RWPE2 (cell line): Measurements from ENCODE around the gene KCNQ2.

ENCODE experiments used
- ATAC-seq: fragments of 200-7000 bp; cut with Tn5 transposase; 3 replicates; pipeline ENCODE4 v1.9.1; 2021; ENCODE audit warnings: low read depth
- DNase-seq: peaks from one replicate; pipeline ENCODE4 v3.0.0-alpha.2; 2020; ENCODE audit warnings: low spot score
- H3K27ac ChIP-seq: fragments of 450-650 bp; 2 replicates; pipeline ENCODE4 v1.5.1; 2017; ENCODE audit warnings: mild to moderate bottlenecking; ENCODE audit not compliant: poor library complexity, severe bottlenecking
- H3K27me3 ChIP-seq: fragments of 250-450 bp; sonication (Bioruptor Pico); 2 replicates; pipeline ENCODE4 v1.5.1; 2021; ENCODE audit warnings: mild to moderate bottlenecking, moderate library complexity; ENCODE audit not compliant: insufficient read depth, poor library complexity, severe bottlenecking
- H3K36me3 ChIP-seq: fragments of 250-450 bp; sonication (Bioruptor Pico); 2 replicates; pipeline ENCODE4 v1.5.1; 2020; ENCODE audit warnings: low read depth, mild to moderate bottlenecking, moderate library complexity
- H3K4me1 ChIP-seq: fragments of 250-450 bp; sonication (Bioruptor Pico); 2 replicates; pipeline ENCODE4 v1.5.1; 2021; ENCODE audit warnings: mild to moderate bottlenecking, moderate library complexity; ENCODE audit not compliant: insufficient read depth, poor library complexity, severe bottlenecking
- H3K4me3 ChIP-seq: fragments of 250-450 bp; sonication (Bioruptor Pico); 2 replicates; pipeline ENCODE4 v1.5.1; 2021; ENCODE audit warnings: mild to moderate bottlenecking, moderate library complexity; ENCODE audit not compliant: severe bottlenecking
- H3K9me3 ChIP-seq: fragments of 250-450 bp; sonication (Bioruptor Pico); 2 replicates; pipeline ENCODE4 v1.5.1; 2021; ENCODE audit warnings: mild to moderate bottlenecking, moderate library complexity; ENCODE audit not compliant: severe bottlenecking
- TF ChIP-seq, protein P1 (sequence below): fragments of 450-650 bp; IDR thresholded peaks from one replicate; pipeline ENCODE4 v1.5.1; 2017; ENCODE audit warnings: mild to moderate bottlenecking, moderate library complexity; ENCODE audit not compliant: poor library complexity, severe bottlenecking

KCNQ2 gene

DNA sequence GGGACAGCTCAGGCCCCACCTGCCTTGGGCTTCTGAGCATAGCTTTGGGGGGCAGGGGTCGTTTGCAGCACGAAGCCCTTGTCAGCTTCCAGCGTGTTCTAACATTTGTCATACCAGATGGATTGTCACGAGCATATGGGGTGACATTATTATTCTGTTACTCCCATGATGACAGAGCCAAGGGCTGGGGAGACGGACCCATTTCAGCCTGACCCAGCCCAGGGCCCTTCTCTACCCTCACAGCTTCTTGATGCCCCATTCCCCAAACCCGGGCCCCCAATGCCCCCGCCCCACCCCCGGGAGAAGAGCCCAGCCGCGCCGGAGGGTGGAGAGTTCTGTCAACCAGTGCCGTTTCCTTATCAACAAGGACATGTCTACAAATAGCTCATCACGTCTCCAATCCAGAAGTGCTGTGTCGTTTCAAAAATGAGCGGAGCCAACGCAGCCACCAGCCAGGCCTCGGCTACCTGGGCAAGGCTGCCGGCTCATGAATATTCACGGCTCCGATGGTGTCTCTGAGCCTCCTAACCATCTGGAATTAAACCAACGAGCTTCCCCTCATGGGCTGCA lies 101.8 kb downstream of the KCNQ2 start:
- H3K36me3 ChIP-seq: no peaks in the 10 kb centered on the region
- H3K27me3 ChIP-seq: peaks cover 59% of the 10 kb centered on the region
- no peaks in the 10 kb centered on the region for H3K4me1 ChIP-seq
- ATAC-seq: no peak
- TF ChIP-seq, protein P1, sequence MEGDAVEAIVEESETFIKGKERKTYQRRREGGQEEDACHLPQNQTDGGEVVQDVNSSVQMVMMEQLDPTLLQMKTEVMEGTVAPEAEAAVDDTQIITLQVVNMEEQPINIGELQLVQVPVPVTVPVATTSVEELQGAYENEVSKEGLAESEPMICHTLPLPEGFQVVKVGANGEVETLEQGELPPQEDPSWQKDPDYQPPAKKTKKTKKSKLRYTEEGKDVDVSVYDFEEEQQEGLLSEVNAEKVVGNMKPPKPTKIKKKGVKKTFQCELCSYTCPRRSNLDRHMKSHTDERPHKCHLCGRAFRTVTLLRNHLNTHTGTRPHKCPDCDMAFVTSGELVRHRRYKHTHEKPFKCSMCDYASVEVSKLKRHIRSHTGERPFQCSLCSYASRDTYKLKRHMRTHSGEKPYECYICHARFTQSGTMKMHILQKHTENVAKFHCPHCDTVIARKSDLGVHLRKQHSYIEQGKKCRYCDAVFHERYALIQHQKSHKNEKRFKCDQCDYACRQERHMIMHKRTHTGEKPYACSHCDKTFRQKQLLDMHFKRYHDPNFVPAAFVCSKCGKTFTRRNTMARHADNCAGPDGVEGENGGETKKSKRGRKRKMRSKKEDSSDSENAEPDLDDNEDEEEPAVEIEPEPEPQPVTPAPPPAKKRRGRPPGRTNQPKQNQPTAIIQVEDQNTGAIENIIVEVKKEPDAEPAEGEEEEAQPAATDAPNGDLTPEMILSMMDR: no peak
- no peak for DNase-seq
- no peak overlapping the region for H3K4me3 ChIP-seq
- no peak overlapping the region for H3K27ac ChIP-seq
- H3K9me3 ChIP-seq: no peaks in the 10 kb centered on the region

DNA sequence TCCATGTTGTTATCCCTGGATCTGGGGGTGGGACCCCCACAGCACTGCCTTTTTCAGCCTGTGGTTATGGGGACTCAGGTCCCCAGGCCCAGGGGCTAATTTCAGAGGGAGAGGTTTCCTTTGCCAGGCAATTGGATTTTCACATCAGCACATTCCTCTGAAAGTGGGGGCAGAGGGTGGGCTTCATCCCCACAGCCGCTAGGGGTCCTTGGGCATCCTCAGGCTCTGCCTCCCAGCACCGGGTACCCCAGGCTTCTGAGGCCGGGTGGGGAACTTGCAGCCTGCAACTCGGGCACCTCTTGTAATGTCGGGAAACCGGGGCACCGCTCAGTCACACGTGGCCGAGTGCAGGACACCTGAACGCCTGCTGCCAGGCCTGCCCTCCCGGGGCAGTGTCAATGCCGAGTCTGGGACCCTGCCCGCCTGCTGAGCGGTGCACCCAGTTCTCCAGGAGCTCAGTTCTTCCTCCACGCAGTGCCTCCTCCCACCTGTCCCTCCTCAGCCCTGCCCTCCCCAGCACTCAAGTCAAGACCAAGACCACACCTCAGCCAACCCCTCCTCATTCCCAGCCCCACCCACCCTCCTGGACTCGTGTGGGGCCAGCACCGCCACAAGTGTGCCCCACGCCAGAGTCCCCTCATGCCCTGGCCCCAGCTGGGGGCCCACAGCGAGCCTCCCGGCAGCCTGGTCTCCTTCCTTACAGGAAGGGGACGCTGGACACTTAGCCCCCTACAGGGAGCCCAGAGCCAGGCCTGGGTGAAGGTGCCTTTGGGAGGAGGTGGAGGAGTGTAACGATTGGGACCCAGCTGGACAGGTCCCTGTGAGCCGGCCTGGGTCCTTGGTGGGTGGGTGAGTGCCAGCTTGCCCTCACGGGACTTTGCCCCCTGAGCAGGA lies 102.5 kb downstream of the KCNQ2 start:
- TF ChIP-seq, protein P1: no peak
- Histone ChIP-seq H3K4me3 (no peak overlapping the region), H3K4me1 (no peaks in the 10 kb centered on the region), H3K27me3 (peaks cover 63% of the 10 kb centered on the region), H3K27ac (no peak overlapping the region), H3K9me3 (no peaks in the 10 kb centered on the region), H3K36me3 (no peaks in the 10 kb centered on the region)
- DNase-seq (no peak), ATAC-seq (no peak)

DNA sequence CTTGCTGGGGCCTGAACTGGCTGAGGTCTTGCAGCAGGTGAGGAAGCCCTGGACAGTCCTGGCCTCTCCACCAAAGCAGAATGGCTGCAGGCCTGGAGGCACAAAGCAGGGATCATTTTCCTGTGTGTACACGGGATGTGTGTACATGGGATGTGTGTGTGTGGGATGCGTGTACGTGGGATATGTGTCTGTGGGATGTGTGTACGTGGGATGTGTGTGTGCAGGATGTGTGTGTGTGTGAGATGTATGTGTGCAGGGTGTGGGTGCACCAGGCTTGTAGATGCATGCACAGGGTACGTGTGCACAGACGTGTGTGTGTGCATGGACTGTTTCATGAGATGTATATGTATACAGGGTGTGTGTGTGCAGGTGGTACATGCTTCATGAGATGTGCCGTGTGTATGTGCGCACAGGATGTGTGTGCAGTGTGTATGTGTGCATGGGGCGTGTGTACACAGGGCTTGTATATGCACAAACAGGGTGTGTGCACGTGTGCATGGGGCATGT lies 103.4 kb downstream of the KCNQ2 start:
- no peak for DNase-seq
- H3K9me3 ChIP-seq: no peaks in the 10 kb centered on the region

DNA sequence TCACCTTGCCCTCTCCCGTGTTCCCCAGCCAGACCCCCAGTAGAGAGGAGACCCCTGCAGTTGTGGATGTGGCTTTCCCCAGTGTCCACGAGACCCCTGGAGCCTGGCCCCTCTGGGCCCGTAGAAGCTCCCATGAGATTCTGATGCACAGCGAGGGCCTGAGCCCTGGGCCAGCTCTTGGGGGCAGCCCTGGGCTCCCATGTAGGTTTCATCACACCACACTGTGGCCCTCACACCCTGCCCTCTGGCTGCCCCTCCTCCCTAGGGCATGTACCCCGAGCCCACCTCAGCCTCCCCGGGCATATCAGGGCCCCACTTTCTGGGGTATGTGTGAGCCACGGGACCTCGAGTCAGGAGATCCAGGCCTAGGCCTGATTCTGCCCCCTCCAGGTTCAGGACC lies 104.3 kb downstream of the KCNQ2 start:
- H3K9me3 ChIP-seq: no peaks in the 10 kb centered on the region
- DNase-seq: no peak
- no peaks in the 10 kb centered on the region for H3K36me3 ChIP-seq
- H3K27ac ChIP-seq: no peak overlapping the region
- ATAC-seq: no peak
- TF ChIP-seq, protein P1: no peak
- no peaks in the 10 kb centered on the region for H3K4me1 ChIP-seq
- no peak overlapping the region for H3K4me3 ChIP-seq
- H3K27me3 ChIP-seq: peaks cover 58% of the 10 kb centered on the region

More for the DNA sequence above, 103.4 kb downstream of the KCNQ2 start:
- Histone ChIP-seq H3K4me3 (no peak overlapping the region), H3K36me3 (no peaks in the 10 kb centered on the region), H3K4me1 (no peaks in the 10 kb centered on the region), H3K27ac (no peak overlapping the region), H3K27me3 (peaks cover 59% of the 10 kb centered on the region)
- ATAC-seq: no peak
- TF ChIP-seq, protein P1: no peak
